HG02623 (cell line): ENCODE data around the gene SLC4A1AP.
"Not testable (repeated sequence)": the region's sequence is repeated elsewhere in the genome, so short reads cannot be mapped to it uniquely, and the experiment has no call there.

Source experiments
- ATAC-seq: cut with Tn5 transposase; IDR thresholded peaks from one replicate; pipeline ENCODE4 v1.9.1; 2021; ENCODE audit warnings: moderate library complexity; ENCODE audit not compliant: unreplicated experiment

The SLC4A1AP gene

DNA sequence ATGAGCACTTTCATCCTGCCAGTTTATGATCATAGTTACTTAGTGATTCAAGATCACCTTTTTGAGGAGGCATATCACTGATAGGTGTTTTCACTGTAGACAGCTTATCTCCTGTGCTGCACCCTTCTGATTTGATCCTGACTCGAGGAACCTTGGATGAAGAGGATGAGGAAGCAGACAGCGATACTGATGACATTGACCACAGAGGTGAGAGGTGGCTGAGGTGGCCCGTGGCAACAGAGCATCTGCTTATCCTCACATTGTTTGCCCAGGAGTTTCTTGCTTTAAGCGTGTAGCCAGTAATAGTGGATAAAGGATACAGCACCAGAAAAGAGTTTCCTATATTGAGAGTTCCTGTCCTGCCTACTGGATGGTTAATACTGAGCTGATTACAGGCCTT, 16.0 kb upstream of the SLC4A1AP start:
- no peak for ATAC-seq

DNA sequence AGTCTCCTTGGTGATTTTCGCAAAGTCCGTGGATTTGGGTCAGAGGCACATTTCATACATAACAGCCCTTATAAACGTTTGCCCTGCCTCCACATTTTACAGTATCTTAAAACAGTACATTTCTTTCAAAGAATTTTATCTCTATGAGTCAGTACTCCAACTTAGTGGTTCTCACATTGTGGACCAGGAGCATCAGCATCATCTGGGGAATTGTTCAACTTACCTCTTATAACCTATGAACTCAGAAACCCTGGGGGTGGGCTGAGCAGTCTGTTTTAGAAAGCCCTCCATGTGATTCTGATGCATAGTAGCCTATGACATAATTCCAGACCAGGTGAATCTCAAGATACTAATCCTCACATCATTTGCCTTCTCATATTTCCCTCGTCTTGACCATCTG, 12.6 kb upstream of the SLC4A1AP start:
- no peak for ATAC-seq

DNA sequence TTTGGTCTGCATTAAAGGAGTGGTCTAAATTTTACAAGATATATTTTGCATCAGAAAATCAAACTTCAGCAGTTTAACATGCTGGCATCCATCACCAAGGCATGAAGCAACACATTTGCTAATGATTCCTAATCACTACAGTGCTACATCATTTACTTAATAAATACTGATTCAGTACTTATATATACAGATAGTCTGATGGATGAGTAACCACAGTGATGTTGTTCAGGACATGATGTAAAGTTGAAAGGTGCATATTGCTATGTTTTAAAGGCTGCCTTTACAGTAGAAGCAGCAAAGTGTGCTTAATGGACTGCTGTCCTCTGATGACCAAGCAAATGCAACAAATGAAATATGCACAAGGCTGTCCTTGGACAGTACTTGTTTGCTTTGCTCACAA, 11.3 kb upstream of the SLC4A1AP start:
- ATAC-seq: no peak

DNA sequence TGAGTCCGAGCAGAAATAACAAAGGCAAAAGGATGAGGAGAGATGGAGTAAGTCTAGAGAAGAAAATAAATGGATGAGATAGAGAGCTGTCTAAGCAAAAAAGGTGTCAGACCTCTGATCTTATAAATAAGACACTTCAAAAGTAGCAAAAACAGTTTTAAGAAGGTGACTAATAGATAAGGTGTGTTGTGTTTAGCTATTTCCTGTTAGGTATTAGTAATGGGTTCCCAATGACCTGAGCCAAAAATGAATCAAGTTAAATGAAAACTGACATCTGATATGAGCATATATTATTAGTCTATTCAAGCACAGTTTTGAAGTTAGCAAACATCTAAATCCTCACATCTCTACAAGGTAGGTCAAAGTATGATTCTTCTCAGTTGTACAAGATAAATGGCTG, 10.9 kb upstream of the SLC4A1AP start:
- ATAC-seq: no peak

DNA sequence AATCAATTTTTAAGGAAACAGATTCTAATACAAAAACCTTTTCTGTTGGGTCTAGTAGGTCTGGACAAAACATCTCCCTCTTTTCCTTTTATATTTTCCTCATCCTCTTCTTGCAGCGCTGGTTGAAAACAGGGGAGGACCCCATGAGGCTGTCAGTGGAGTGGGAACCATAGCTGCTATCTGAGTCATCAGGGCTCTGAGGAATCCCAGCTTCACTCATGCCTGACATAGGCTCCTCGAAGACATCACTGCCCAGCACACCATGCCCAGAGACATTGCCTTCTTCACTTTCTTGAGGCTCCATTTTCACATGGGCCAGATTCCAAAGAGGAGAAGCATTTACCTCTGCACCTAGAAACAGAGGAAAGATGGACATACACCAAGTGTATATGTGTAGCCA, 10.3 kb upstream of the SLC4A1AP start:
- no peak for ATAC-seq

DNA sequence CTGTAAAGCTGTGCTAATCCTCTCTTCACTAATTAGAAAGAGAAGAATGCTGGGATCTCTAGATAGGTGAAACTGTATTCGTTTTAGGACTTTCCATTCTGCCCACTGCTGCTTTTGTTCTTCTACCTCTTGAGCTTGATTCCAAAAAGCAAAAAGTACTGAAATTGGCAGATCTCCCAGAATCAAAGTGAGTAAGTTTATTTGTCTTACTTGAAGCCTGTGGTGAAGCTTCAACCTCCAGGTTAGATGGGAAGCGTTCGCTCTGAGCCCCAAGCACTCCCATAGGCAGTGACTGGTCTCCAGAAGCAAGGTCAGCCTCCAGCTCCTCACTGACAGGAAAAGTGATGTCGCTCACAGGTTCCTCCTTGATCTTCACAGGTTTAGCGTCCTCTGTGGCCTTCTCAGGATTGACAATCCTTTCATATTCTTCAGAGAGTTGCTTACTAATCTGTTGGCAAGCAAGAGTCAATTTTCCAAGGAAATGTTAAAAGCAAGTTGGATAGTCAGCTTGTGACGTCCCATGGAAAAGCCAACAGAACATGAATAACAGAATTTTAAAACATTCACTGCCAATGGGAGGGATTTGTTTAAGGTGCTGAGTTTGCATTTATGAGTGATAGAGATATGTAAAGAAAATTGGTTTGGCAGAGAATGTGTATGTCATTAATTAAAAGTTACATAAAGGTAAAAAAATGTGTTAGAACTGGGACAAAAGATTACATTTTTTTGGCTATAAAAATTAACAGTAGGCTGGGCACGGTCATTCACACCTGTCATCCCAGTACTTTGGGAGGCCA, 8.3 kb upstream of the SLC4A1AP start:
- ATAC-seq: no peak

DNA sequence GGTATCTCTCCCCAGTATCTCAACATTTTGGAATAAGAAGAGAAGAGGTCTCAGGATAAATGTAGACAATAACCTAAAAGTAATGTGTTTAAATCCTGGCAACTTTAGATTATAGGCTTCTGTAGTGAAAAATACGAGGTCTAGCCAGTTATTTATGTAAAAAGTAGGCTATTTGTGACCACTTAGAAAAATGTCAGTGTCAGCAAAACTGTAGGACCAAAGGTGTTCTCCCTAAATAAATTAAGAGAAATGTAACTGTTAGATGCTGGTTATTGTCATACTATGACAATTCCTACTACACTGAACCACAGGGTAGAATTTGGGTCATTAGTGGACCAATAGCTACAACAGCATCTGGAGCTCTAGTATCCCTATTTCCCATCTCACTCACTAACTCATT, 2.3 kb upstream of the SLC4A1AP start:
- no peak for ATAC-seq

DNA sequence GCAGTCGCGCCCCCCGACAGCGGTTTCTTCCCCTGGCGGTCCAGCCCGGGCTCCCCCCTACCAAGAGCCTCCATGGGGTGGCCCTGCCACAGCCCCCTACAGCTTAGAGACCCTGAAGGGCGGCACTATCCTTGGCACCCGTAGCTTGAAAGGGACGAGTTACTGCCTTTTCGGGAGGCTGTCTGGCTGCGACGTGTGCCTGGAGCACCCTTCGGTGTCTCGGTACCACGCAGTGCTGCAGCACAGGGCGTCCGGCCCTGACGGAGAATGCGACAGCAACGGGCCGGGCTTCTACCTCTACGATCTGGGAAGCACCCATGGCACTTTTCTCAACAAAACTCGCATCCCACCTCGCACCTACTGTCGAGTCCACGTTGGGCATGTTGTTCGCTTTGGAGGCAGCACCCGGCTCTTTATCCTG, 475 bp downstream of the SLC4A1AP start:
- peak; percentile 24 for ATAC-seq

DNA sequence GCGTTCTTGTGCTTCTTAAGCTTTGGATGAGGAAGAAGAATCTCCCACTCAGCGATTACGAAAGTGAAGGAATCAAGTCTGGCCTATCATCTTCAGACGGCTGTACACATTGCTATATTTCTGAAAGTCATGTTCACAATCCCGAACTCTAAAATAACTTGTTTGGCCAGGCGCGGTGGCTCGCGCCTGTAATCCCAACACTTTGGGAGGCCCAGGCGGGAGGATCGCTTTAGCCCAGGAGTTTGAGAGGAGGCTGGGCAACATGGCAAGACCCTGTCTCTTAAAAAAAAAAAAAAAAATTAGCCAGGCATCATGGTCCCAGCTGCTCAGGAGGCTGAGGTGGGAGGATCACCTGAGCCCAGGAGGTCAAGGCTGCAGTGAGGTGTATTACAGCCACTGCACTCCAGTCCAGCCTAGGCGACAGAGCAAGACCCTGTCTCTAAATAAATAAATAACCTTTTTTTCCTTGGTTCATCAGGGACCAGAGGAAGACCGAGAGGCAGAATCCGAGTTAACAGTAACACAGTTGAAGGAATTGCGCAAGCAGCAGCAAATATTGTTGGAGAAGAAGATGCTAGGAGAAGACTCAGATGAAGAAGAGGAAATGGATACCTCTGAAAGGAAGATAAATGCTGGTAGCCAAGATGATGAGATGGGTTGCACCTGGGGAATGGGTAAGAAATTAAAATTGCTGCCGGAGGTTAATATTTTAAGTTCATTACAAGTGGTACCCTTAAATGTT, 1.1 kb downstream of the SLC4A1AP start:
- no peak for ATAC-seq

DNA sequence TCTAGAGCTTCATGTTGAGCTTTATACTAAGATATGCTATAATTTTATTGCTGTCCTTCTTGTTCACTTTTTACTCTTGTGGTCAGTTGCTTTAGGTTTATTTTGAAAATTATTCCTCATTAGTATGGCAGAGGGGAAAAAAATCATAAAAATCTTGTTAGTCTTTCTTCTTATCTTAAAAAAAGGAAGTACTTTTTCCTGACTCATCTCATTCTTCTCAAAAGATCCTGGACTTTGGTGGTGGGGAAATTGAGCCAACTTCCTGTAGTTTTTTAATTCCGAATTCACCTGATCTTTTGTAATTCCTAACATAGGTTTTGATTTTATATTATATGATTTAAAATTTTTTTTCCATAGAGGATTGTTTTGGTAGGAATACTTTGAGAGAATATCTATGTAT, 3.8 kb downstream of the SLC4A1AP start:
- no peak for ATAC-seq

DNA sequence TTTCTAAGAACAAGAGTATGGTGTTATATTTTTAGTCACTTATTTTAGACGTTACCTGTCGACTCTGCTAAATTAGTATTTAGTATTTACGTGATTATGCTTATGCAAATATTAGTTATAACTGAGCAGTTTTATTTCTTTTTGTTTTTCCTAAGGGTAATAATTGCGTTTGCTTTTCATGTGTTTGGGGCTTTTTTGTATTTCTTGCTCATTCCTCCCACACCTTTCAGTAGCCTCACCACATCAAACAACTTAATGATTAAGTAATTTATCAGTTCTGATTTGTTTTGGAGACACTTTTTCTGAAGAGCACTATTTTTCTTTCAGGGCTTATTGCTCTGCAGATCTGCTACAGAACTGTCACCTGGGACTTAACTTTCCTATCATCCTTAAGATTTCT, 7.5 kb downstream of the SLC4A1AP start:
- ATAC-seq: no peak

DNA sequence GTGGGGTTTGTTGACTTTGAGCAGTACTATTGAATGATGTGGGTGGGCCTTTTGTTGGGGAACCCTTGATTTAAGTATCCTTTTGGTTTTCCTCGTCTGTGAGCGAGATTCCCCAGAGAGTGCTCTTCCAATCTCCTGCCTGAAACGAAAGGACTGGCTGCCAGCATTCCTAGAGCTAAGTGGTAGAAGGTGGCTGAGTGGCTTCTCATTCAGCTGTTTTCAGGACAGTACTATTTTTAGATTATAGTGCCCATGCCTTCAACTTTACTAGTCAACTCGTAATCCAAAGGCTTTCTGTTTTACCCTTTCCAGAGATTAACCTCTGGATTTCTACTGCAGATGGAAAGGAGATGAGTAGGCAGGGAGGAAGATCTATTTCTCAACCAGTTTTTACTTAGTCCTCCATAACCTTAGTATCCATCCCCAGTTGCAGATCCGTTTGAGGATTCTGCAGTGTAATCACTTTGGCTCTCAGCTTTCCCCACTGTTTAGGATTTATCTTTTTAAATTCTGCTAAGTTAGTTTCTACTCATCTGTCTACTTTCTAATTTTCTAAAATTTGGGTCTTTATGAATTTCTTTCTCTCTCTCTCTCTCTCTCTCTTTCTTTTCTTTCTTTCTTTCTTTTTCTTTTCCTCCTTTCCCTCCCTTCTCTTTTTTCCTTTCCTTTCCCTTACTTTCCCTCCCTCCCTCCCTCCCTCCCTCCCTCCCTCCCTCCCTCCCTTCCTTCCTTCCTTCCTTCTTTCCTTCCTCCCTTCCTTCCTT, 9.2 kb downstream of the SLC4A1AP start:
- no peak for ATAC-seq

DNA sequence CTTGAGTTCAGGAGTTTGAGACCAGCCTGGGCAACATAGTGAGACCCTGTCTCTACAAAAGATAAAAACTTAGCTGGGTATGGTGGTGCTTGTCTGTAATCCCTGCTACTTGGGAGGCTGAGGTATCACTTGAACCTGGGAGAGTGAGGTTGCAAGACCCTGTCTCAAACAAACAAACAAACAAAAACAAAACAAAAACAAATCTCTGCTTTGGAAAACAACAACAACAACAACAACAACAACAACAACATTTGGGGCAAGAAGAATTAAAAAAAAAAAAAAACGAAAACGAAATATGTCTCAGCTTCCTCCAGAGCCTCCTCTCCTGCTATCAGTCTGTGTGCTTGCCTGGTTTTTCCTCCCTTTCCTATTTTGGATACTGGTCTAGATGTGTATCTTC, 16.9 kb downstream of the SLC4A1AP start:
- ATAC-seq: no peak

DNA sequence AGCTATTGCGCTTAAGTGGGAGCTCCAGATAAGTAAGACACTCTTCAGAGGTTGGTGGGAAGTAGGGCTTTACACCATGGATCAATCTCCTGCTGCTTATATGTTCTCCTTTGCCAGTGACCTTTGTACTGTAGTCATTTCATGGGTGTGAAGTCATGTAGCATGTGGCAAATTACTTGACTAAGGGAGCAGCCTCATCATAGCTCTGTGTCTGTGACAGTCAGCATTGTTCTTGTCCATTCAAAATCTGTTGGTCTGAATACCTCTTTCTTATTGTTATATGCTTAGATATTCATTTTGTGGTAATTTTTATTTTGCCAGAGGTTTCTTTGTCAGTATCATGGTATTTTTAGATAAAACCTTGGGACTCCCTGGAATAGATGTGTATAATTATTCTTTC, 18.2 kb downstream of the SLC4A1AP start:
- no peak for ATAC-seq

DNA sequence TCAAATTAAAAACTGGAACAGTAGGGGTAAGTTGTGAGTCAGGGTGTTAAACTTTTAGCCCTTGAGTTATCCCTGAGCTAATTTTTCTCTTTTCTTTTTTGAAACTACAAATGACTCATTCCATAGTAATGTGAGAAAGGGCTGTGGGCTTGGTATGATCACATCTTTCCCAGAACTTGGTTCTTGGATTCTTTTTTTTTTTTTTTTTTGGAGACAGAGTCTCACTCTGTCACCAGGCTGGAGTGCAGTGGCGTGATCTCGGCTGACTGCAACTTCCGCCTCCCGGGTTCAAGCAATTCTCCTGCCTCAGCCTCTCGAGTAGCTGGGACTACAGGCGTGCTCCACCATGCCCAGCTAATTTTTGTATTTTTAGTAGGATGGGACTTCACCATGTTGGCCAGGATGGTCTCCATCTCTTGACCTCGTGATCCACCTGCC, 18.7 kb downstream of the SLC4A1AP start:
- ATAC-seq: not testable (repeated sequence)

DNA sequence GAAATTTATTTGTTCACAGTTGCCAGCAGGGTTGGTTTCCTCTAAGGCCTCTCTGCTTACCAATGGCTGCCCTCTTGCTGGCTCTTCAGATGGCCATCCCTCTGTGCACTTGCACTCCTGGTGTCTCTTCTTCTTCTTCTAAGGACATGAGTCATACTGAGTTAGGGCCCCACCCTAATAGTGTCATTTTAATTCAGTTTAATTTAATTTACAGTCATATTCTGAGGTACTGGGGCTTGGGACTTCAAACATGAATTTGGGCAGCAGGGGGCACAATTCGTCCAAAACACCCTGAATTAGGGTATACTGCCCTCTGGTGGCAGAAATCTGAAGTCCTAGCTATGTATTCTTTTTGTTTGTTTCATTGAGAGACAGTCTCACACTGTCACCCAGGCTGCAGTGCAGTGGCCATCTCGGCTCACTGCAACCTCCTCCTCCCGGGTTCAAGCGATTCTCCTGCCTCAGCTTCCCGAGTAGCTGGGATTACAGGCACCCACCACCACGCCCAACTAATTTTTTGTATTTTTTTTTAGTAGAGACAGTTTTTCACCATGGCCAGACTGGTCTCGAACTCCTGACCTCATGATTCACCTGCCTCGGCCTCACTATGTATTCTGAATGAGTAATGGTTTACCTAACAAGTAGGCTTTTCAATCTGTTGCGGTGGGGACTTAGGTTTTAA, 19.8 kb downstream of the SLC4A1AP start:
- no peak for ATAC-seq

DNA sequence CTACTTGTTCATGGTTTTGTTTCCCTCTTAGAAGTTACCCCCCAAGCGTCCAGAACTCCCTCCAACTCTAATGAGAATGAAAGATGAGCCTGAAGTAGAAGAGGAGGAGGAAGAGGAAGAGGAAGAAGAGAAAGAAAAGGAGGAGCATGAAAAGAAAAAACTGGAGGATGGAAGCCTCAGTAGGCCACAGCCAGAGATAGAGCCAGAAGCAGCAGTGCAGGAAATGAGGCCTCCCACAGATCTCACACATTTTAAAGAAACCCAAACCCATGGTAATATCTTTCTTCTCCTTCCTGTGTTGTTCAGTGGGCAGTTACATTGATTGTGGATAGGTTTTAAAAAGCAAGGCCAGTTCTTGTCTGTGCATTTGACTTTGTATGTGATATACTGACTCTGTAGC, 21.3 kb downstream of the SLC4A1AP start:
- not testable (repeated sequence) for ATAC-seq

DNA sequence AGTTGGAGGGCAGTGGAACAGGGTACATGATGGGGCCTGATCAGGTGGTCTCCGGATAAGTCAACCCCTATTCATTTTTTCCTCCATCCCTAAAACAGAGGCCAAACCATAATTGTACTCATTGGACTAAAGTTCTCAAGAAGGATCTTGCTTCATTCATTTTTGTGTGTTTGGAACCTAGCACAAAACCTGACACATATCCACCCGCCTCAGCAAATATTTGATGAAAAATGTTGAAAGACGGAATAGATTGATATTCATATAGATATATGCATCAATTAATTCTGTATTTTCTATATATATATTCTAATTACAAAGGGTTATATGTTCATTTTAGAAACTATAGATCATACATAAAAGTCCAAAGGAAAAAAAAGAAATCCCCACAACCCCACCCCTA, 21.9 kb downstream of the SLC4A1AP start:
- no peak for ATAC-seq

DNA sequence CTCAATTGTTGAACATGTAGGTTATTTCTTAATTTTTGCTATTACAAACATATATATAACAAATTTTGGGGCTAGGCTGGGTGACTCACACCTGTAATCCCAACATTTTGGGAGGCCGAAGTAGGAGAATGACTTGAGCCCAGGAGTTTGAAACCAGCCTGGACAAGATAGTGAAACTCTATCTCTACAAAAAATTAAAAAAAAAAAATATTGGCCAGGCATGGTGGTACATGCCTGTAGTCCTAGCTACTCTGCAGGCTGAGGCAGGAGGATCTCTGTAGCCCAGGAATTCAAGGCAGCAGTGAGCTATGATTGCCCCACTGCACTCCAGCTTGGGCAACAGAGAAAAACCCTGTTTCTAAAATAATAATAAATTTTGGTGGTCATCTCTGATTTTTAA, 23.5 kb downstream of the SLC4A1AP start:
- no peak for ATAC-seq

DNA sequence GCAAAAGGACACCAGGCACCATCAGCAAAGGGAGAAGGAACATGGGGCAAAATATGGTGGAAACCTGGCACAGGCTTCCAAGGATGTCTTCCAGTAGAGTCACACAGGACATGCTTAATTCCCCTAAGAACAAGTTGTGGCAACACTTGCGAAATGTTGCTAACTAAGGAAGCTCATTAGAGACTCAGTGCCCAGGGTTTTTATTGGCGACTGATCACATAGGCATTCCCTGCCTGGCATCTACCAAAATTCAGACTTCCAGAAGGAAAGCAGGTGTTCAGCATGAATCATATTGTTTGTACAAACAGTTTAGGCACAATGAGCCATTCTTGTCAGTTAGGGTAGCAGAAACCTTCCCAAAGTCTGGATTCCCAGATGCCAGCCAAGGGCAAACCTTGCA, 25.7 kb downstream of the SLC4A1AP start:
- ATAC-seq: no peak

DNA sequence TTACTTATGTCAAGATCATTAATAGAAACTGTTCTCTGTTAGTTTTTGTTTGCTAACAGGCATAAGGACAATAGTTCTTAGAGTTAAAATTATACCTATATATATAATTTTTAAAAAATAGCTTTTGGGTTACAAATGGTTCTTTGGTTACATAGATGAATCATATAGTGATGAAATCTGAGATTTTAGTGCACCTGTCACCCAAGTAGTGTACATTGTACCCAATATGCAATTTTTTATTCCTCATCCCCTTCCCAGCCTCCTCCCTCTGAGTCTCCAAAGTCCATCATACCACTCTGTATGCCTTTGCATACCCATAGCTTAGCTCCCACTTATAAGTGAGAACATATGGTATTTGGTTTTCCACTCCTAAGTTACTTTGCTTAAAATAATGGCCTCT, 26.4 kb downstream of the SLC4A1AP start:
- ATAC-seq: no peak
